Upper lobe of left lung (tissue), 4 donors: ENCODE measurements around the gene PRKN.

Experiments used
- CTCF ChIP-seq, 6 experiments: fragments of 450-650 bp in 4 of 6; fragments of 200-600 bp in 2 of 6; sonication (generic) in 2 of 6; IDR thresholded peaks; one replicate each; pipeline ENCODE4 v1.5.1; 2016 to 2019; ENCODE audit warnings: antibody characterized with exemption in 6 of 6
- POLR2AphosphoS5 ChIP-seq, 2 donors: sonication (generic); formaldehyde crosslinking; IDR thresholded peaks; one replicate each; pipeline ENCODE4 v1.5.1; 2017; ENCODE audit warnings: antibody characterized with exemption in 2 of 2

GRCh38 chr6:162389343-162390085 lies 338.1 kb downstream of the PRKN start:
- no peak for TF ChIP-seq CTCF (IDR thresholded peaks at IDR 0.05)
- no peak for TF ChIP-seq POLR2AphosphoS5 (IDR thresholded peaks at IDR 0.05)
